ENCODE data around the gene OR2V2. TPM values are rescaled to one million over a fixed set of nuclear protein-coding genes. Genes with fewer than 3 reads are reported as not detected.
A peak's percentile ranks its signal among the peaks of the same experiment; 100 is the strongest.

OR2V2 gene
- total RNA-seq, 2 experiments from 2014 or later = not detected

- ChIA-PET CTCF (interaction anchor here (1.8 to 2.6 kb wide), 6 partner anchors 13 to 76 kb away, joined by 5 to 23 read pairs (median 14); partner anchors contain the start of genes TRIM41 and TRIM52), POLR2A (interaction anchor here (1.8 to 3.9 kb wide), 6 partner anchors 12 to 76 kb away, joined by 7 to 48 read pairs (median 23); partner anchors contain the start of genes TRIM41, TRIM52 and TRIM7)
- Mint-ChIP-seq H3K27me3 (peaks cover 23% of the 10 kb centered on the region), H3K36me3 (ENCODE audit: low read depth) (peaks cover 43% of the 10 kb centered on the region), H3K9me3 (peaks cover 4% of the 10 kb centered on the region), H3K27ac (peak overlapping the region; percentile 99), H3K4me1 (ENCODE audit: low read depth) (peaks cover 66% of the 10 kb centered on the region), H3K4me3 (peak overlapping the region; percentile 49)
- Histone ChIP-seq H3K4me3 (ENCODE audit: low read length) (no peak overlapping the region), H3K27me3 (ENCODE audit: control insufficient read depth in 1 of 2, insufficient read depth in 2 of 2, low read length in 2 of 2) (no peaks in the 10 kb centered on the region), H3K4me1 (ENCODE audit: insufficient read depth, low read length) (peaks cover 58% of the 10 kb centered on the region), H3K36me3 (ENCODE audit: insufficient read depth, low read length) (no peaks in the 10 kb centered on the region), H3K9me3 (ENCODE audit: control insufficient read depth in 1 of 2, insufficient read depth in 1 of 2, low read length in 2 of 2) (peaks cover 0 to 15% of the 10 kb centered on the region in 2 experiments), H3K27ac (ENCODE audit: low read depth in 1 of 2, low read length in 2 of 2) (no peak overlapping the region)
- intact Hi-C loops (cut with DNase I, micrococcal nuclease) = loop anchor here in 1 of 2 experiments (2.0 kb wide), 1 partner anchor 27 kb away; no protein-coding TSS in a partner anchor
- TF ChIP-seq CTCF (IDR thresholded peaks at IDR 0.05) = no peak
- no peak for ATAC-seq (ENCODE audit: poor library complexity)
- DNase-seq = no peak
These were observed 38.2 kb downstream of the OR2V2 start for GRCh38 chr5:181185560-181185959.

- peaks cover 66% of the 10 kb centered on the region for H3K4me1 Mint-ChIP-seq (ENCODE audit: low read depth)
- H3K4me1 ChIP-seq (ENCODE audit: insufficient read depth, low read length) = peaks cover 60% of the 10 kb centered on the region
- peaks cover 45% of the 10 kb centered on the region for H3K36me3 Mint-ChIP-seq (ENCODE audit: low read depth)
These were observed 38.6 kb downstream of the OR2V2 start for GRCh38 chr5:181186022-181186421.

GRCh38 chr5:181186986-181187499 is 39.7 kb downstream of the OR2V2 start:
- DNase-seq (peak in 2 of 14 experiments; percentile 24 to 44), ATAC-seq (ENCODE audit: poor library complexity) (no peak)
- no peak overlapping the region for H3K4me3 ChIP-seq (ENCODE audit: low read length)
- intact Hi-C loops (cut with DNase I, micrococcal nuclease) = no loop called here
- H3K27ac ChIP-seq (ENCODE audit: low read depth in 1 of 2, low read length in 2 of 2) = no peak overlapping the region
- ChIA-PET CTCF (interaction anchor here (2.1 kb wide), 1 partner anchor 22 kb away, joined by 12 read pairs; no protein-coding TSS in a partner anchor), POLR2A (interaction anchor here (5.7 to 8.3 kb wide), 4 partner anchors 13 to 74 kb away, joined by 61 to 292 read pairs (median 163); partner anchors contain the start of genes TRIM41, TRIM52 and TRIM7)
- no peaks in the 10 kb centered on the region for H3K36me3 ChIP-seq (ENCODE audit: insufficient read depth, low read length)
- Mint-ChIP-seq H3K27ac (peak overlapping the region; percentile 99), H3K27me3 (peaks cover 34% of the 10 kb centered on the region), H3K4me1 (ENCODE audit: low read depth) (peaks cover 70% of the 10 kb centered on the region), H3K36me3 (ENCODE audit: low read depth) (peaks cover 56% of the 10 kb centered on the region), H3K9me3 (peaks cover 4% of the 10 kb centered on the region), H3K4me3 (peak overlapping the region; percentile 99)
- no peak for TF ChIP-seq CTCF (IDR thresholded peaks at IDR 0.05)
- H3K9me3 ChIP-seq (ENCODE audit: control insufficient read depth in 1 of 2, insufficient read depth in 1 of 2, low read length in 2 of 2) = peaks cover 0 to 15% of the 10 kb centered on the region in 2 experiments
- H3K27me3 ChIP-seq (ENCODE audit: control insufficient read depth in 1 of 2, insufficient read depth in 2 of 2, low read length in 2 of 2) = no peaks in the 10 kb centered on the region
- H3K4me1 ChIP-seq (ENCODE audit: insufficient read depth, low read length) = peaks cover 67% of the 10 kb centered on the region

More at GRCh38 chr5:181186022-181186421, 38.6 kb downstream of the OR2V2 start:
- CTCF ChIA-PET = interaction anchor here (2.2 to 2.6 kb wide), 2 partner anchors 14 to 75 kb away, joined by 21 to 23 read pairs; partner anchors contain the start of gene TRIM52
- no peaks in the 10 kb centered on the region for H3K36me3 ChIP-seq (ENCODE audit: insufficient read depth, low read length)
- no peak for TF ChIP-seq CTCF (IDR thresholded peaks at IDR 0.05)
- POLR2A ChIA-PET = interaction anchor here (1.9 to 8.3 kb wide), 6 partner anchors 13 to 75 kb away, joined by 20 to 292 read pairs (median 44); partner anchors contain the start of genes TRIM41, TRIM52 and TRIM7
- DNase-seq (peak in 1 of 14 experiments; percentile 37), ATAC-seq (ENCODE audit: poor library complexity) (no peak)
- H3K27me3 Mint-ChIP-seq = peaks cover 24% of the 10 kb centered on the region
- peak overlapping the region; percentile 99 for H3K27ac Mint-ChIP-seq
- H3K27me3 ChIP-seq (ENCODE audit: control insufficient read depth in 1 of 2, insufficient read depth in 2 of 2, low read length in 2 of 2) = no peaks in the 10 kb centered on the region
- peaks cover 0 to 15% of the 10 kb centered on the region in 2 experiments for H3K9me3 ChIP-seq (ENCODE audit: control insufficient read depth in 1 of 2, insufficient read depth in 1 of 2, low read length in 2 of 2)
- H3K4me3 Mint-ChIP-seq = peak overlapping the region; percentile 49
- intact Hi-C loops (cut with DNase I, micrococcal nuclease) = no loop called here
- H3K27ac ChIP-seq (ENCODE audit: low read depth in 1 of 2, low read length in 2 of 2) = no peak overlapping the region
- no peak overlapping the region for H3K4me3 ChIP-seq (ENCODE audit: low read length)
- H3K9me3 Mint-ChIP-seq = peaks cover 4% of the 10 kb centered on the region
